Activated CD8-positive, alpha-beta T cell treated with anti-CD3 and anti-CD28 coated beads, Interleukin-2, amount 10 ng/mL, durations not matched to agents 7 days and 5 days (primary cell): ENCODE results near the gene CKS1B. TPM values are rescaled to one million over a fixed set of nuclear protein-coding genes. Genes with fewer than 3 reads are reported as not detected.

Source experiments
- ATAC-seq: fragments of 150-1000 bp; cut with Tn5 transposase; one replicate; pipeline ENCODE4 v1.10.0; 2021; ENCODE audit warnings: moderate library complexity
- CTCF ChIA-PET: fragments of 350-600 bp; sonication (Branson Sonifier 250); formaldehyde crosslinking; loops from one replicate; lab custom pipeline; 2021; ENCODE audit warnings: antibody characterized with exemption; lab: Charles Lee
- POLR2A ChIA-PET: fragments of 350-600 bp; sonication (Branson Sonifier 250); formaldehyde crosslinking; loops from one replicate; lab custom pipeline; 2021; ENCODE audit warnings: antibody characterized with exemption; lab: Charles Lee
- DNase-seq: peaks from one replicate; pipeline ENCODE4 v3.0.0-alpha.2; 2020
- H3K27ac Mint-ChIP-seq: one replicate; pipeline ENCODE4 v1.8.0; 2021; ENCODE audit warnings: mild to moderate bottlenecking, mixed read lengths
- H3K27me3 Mint-ChIP-seq: one replicate; pipeline ENCODE4 v1.8.0; 2021; ENCODE audit warnings: low read depth, mixed read lengths
- H3K36me3 Mint-ChIP-seq: one replicate; pipeline ENCODE4 v1.8.0; 2021; ENCODE audit warnings: low read depth, mixed read lengths
- H3K4me1 Mint-ChIP-seq: one replicate; pipeline ENCODE4 v1.8.0; 2021; ENCODE audit warnings: low read depth, mixed read lengths
- H3K4me3 Mint-ChIP-seq: one replicate; pipeline ENCODE4 v1.8.0; 2021; ENCODE audit warnings: mild to moderate bottlenecking, mixed read lengths
- H3K9me3 Mint-ChIP-seq: one replicate; pipeline ENCODE4 v1.8.0; 2022; ENCODE audit warnings: mixed read lengths; ENCODE audit not compliant: insufficient read depth
- total RNA-seq, 2 experiments: library from RNA; stranded (reverse); gene quantifications; one replicate each; pipeline ENCODE4 v1.2.3, GENCODE V29; 2021

CKS1B gene
- total RNA-seq, 2 experiments from 2014 or later, result 151 to 153 TPM

GRCh38 chr1:154998201-154998780 is 23.8 kb downstream of the CKS1B start:
- no peak for ATAC-seq
- H3K27ac Mint-ChIP-seq, result peak overlapping the region; percentile 57
- peaks cover 2% of the 10 kb centered on the region for H3K36me3 Mint-ChIP-seq
- peak overlapping the region; percentile 48 for H3K4me3 Mint-ChIP-seq
- no peak for DNase-seq
- H3K4me1 Mint-ChIP-seq, result peaks cover 38% of the 10 kb centered on the region
- H3K9me3 Mint-ChIP-seq, result no peaks in the 10 kb centered on the region
- ChIA-PET CTCF (interaction anchor here (0.7 to 7.9 kb wide), 21 partner anchors 14 to 518 kb away, joined by 3 to 139 read pairs (median 8); partner anchors contain the start of genes ADAM15, CKS1B, FLAD1 and PBXIP1), POLR2A (interaction anchor here (1.1 to 2.1 kb wide), 4 partner anchors 23 to 43 kb away, joined by 3 to 11 read pairs (median 4); partner anchors contain the start of gene PBXIP1)
- H3K27me3 Mint-ChIP-seq, result no peaks in the 10 kb centered on the region

DNA sequence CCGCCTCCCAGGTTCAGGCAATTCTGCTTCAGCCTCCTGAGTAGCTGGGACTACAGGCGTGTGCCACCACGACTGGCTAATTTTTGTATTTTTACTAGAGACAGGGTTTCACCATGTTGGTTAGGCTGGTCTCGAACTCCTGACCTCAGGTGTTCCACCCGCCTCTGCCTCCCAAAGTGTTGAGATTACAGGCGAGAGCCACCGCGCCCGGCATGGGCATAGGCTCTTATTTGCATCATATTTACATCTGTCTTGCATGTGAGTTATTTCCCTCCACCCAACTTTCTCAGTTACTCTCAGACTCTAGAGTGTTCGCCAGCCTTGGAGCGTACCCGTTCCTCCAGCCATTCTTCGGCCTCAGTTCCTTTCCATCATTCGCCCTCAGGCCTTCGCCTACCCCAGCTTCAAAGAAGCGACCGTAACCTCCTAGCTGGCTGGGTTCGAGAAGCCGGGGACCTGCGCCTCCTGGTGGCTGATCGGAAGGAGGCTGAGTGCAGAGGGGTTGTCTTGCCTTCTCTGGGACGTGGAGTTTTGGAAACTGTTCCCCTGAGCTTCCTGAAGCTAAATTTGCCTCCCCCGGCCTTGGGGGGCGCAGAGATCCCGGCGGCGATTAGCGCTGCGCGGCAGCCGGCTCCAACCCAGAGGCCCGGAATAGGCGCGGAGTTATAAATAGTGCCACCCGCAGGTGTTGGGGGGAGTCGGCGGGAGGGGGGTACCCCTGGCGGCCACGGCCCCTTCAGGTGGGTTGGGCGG is 24.5 kb downstream of the CKS1B start:
- H3K27me3 Mint-ChIP-seq, result no peaks in the 10 kb centered on the region
- no peaks in the 10 kb centered on the region for H3K9me3 Mint-ChIP-seq
- DNase-seq (peak; percentile 81), ATAC-seq (peak; percentile 15)
- H3K4me3 Mint-ChIP-seq, result peak overlapping the region; percentile 62
- CTCF ChIA-PET, result interaction anchor here (0.7 to 7.9 kb wide), 25 partner anchors 9 to 518 kb away, joined by 3 to 139 read pairs (median 5); partner anchors contain the start of genes ADAM15, CKS1B, FLAD1 and PBXIP1
- peak overlapping the region; percentile 77 for H3K27ac Mint-ChIP-seq
- H3K36me3 Mint-ChIP-seq, result peaks cover 2% of the 10 kb centered on the region
- H3K4me1 Mint-ChIP-seq, result peaks cover 42% of the 10 kb centered on the region
- POLR2A ChIA-PET, result interaction anchor here (0.5 to 2.1 kb wide), 9 partner anchors 16 to 405 kb away, joined by 3 to 11 read pairs (median 3); partner anchors contain the start of genes ADAM15, FLAD1, PBXIP1 and PYGO2

DNA sequence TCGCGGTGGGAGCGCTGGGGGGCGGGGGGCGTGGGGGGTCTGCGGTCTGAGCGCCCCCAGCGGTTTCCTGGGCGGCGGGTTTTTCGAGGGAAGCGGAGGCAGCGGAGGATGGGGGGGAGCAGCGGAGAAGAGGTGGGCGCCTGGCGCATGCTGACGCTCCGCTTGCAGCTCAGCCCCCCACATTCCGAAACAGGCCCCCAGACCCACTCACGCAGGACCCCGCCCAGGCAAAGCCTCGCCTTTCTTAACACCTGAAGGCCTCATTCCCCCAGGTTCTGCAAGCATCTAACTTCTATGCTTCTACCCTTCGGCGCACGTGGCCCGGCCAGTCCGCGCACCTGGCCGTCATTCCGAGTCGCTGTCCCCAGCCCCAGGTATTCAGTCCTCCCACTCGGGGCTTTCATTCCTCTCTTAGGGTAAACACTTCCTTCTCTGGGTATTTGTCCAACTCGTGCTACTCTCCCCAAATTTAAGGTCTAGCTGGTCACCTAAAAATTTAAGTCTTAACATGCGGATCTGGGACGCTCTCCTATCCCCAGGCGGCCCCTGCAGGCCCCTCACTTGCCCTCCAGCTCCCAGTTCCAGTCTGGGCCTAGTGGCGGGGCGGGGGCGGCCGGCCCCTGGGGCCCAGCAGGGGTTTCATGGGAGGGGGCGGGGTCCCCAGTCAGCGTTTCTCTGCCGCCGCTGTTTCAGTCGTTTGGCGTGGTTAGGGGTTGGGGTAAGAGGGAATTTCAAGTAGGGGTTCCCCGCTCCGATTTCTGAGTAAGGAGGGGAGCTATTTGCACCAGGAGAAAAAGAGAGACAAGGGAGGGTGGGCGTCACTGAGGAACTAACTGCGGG is 25.3 kb downstream of the CKS1B start:
- Mint-ChIP-seq H3K9me3 (no peaks in the 10 kb centered on the region), H3K4me1 (peaks cover 49% of the 10 kb centered on the region), H3K27me3 (no peaks in the 10 kb centered on the region), H3K27ac (peak overlapping the region; percentile 85), H3K4me3 (peak overlapping the region; percentile 86), H3K36me3 (peaks cover 4% of the 10 kb centered on the region)
- peak; percentile 61 for DNase-seq
- no peak for ATAC-seq
- CTCF ChIA-PET, result interaction anchor here (0.9 to 7.9 kb wide), 23 partner anchors 8 to 519 kb away, joined by 3 to 139 read pairs (median 8); partner anchors contain the start of genes ADAM15, CKS1B, FLAD1 and PBXIP1
- POLR2A ChIA-PET, result interaction anchor here (0.7 to 2.1 kb wide), 8 partner anchors 16 to 63 kb away, joined by 3 to 11 read pairs (median 4); partner anchors contain the start of genes ADAM15, FLAD1, PBXIP1 and PMVK

DNA sequence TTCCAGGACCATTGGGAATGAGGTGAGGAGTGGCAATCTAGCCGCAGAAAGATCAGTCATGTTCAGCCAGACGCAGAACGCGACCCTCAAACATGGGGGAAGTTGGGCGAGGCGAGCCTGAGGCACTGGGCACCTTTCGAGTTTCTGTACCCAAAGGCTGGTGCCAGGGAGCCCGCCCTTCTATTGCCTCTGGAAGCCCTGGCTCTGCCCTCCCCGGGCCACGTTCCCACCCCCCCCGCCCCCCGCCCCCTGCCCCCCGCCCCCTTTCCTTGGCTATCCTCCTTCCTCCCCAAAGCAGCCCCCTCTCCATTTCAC is 25.9 kb downstream of the CKS1B start:
- DNase-seq, result no peak
- H3K4me1 Mint-ChIP-seq, result peaks cover 50% of the 10 kb centered on the region
- no peak for ATAC-seq
- CTCF ChIA-PET, result interaction anchor here (0.9 to 7.9 kb wide), 16 partner anchors 12 to 332 kb away, joined by 3 to 139 read pairs (median 14); partner anchors contain the start of genes ADAM15, CKS1B, FLAD1 and PBXIP1
- POLR2A ChIA-PET, result interaction anchor here (0.7 to 2.1 kb wide), 4 partner anchors 23 to 64 kb away, joined by 3 to 11 read pairs (median 6); partner anchors contain the start of genes PBXIP1, PMVK and PYGO2
- H3K27ac Mint-ChIP-seq, result peak overlapping the region; percentile 85
- H3K4me3 Mint-ChIP-seq, result peak overlapping the region; percentile 86
- H3K9me3 Mint-ChIP-seq, result no peaks in the 10 kb centered on the region
- no peaks in the 10 kb centered on the region for H3K27me3 Mint-ChIP-seq
- H3K36me3 Mint-ChIP-seq, result peaks cover 4% of the 10 kb centered on the region

DNA sequence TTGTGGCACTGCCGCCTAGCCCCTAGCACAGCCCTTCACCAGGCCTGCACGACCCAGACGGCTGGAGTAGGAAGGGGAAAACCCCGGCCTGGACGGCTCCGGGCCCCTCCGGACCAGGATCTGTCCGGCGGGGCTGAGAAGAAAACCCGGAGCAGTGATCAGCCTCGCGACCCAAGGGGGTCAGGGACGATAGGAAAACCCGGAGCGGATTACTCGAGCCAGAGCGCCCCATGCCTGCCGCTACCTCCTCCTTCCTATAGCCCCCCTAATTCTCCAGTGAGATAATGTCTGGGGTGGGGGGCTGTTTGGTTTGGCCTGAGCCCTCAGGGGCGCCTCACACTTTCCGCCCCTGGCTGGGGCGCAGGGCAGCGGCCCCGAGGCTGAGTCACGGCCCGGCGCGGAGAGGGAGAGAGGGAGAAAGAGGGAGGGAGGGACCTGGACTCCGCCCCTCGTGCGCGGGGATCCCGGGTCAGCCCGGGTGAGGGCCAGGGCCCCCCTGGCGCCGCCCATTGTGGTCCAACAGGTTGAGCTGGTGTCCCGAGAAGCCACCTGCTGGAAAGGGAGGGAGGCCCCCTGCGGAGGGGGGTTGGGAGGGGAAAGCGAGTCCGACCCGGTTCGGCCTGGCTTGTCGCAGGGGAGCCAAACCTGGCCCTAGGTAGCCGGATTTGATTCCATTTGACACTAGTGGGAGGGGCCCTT is 26.4 kb downstream of the CKS1B start:
- Mint-ChIP-seq H3K4me1 (peaks cover 53% of the 10 kb centered on the region), H3K36me3 (peaks cover 4% of the 10 kb centered on the region), H3K9me3 (no peaks in the 10 kb centered on the region), H3K27ac (peak overlapping the region; percentile 79), H3K27me3 (no peaks in the 10 kb centered on the region), H3K4me3 (peak overlapping the region; percentile 86)
- ChIA-PET CTCF (interaction anchor here (0.9 to 7.9 kb wide), 15 partner anchors 12 to 1342 kb away, joined by 3 to 139 read pairs (median 13); partner anchors contain the start of genes ADAM15, FLAD1, PBXIP1 and PYGO2), POLR2A (interaction anchor here (0.7 to 2.1 kb wide), 4 partner anchors 10 to 64 kb away, joined by 4 to 11 read pairs (median 4); partner anchors contain the start of genes PBXIP1 and PMVK)
- peak; percentile 84 for DNase-seq
- peak; percentile 64 for ATAC-seq

DNA sequence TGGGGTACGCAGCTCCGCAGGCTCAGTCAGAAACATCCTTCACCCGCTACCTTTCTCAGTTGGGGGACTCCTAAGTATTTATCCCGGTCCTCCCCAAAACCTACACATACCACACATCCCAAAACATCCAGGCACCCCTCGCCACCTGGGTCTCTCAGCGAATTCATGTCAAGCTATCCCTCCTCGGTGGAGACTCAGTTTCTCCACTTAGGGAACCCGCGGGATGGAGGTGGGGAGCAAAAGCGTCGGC is 26.9 kb downstream of the CKS1B start:
- DNase-seq (no peak), ATAC-seq (no peak)
- Mint-ChIP-seq H3K4me3 (peak overlapping the region; percentile 86), H3K4me1 (peaks cover 57% of the 10 kb centered on the region), H3K27ac (peak overlapping the region; percentile 79), H3K36me3 (peaks cover 6% of the 10 kb centered on the region), H3K9me3 (no peaks in the 10 kb centered on the region), H3K27me3 (no peaks in the 10 kb centered on the region)
- ChIA-PET POLR2A (interaction anchor here (0.7 to 1.2 kb wide), 3 partner anchors 9 to 65 kb away, joined by 4 read pairs; partner anchors contain the start of genes PBXIP1 and PMVK), CTCF (interaction anchor here (0.9 to 7.9 kb wide), 8 partner anchors 11 to 1342 kb away, joined by 3 to 139 read pairs (median 18); partner anchors contain the start of genes FLAD1, PBXIP1 and PYGO2)

GRCh38 chr1:155001675-155002463 is 27.4 kb downstream of the CKS1B start:
- Mint-ChIP-seq H3K36me3 (peaks cover 7% of the 10 kb centered on the region), H3K27ac (peak overlapping the region; percentile 97), H3K9me3 (no peaks in the 10 kb centered on the region), H3K4me3 (peak overlapping the region; percentile 86), H3K4me1 (peaks cover 62% of the 10 kb centered on the region), H3K27me3 (no peaks in the 10 kb centered on the region)
- ChIA-PET CTCF (interaction anchor here (0.9 to 7.9 kb wide), 8 partner anchors 11 to 1343 kb away, joined by 3 to 139 read pairs (median 18); partner anchors contain the start of genes FLAD1, PBXIP1 and PYGO2), POLR2A (interaction anchor here (0.7 to 1.8 kb wide), 3 partner anchors 9 to 46 kb away, joined by 4 to 6 read pairs (median 4); partner anchors contain the start of genes FLAD1 and PBXIP1)
- ATAC-seq (peak; percentile 76), DNase-seq (peak; percentile 100)

- POLR2A ChIA-PET, result interaction anchor here (0.6 to 2.1 kb wide), 3 partner anchors 20 to 72 kb away, joined by 3 to 8 read pairs (median 6); partner anchors contain the start of genes CKS1B and FLAD1
- Mint-ChIP-seq H3K4me3 (peak within 1 kb of the TSS; percentile 93), H3K9me3 (no peaks in the 10 kb centered on the region), H3K27ac (peak within 1 kb of the TSS; percentile 97), H3K36me3 (peaks cover 7% of the 10 kb centered on the region), H3K4me1 (peaks cover 62% of the 10 kb centered on the region), H3K27me3 (no peaks in the 10 kb centered on the region)
- CTCF ChIA-PET, result interaction anchor here (4.2 to 7.9 kb wide), 3 partner anchors 15 to 59 kb away, joined by 18 to 139 read pairs (median 71); partner anchors contain the start of gene FLAD1
- DNase-seq (no peak), ATAC-seq (peak; percentile 0)
Observed at GRCh38 chr1:155002464-155003226, 28.2 kb downstream of the CKS1B start, which contains the start of gene ZBTB7B. Gene ZBTB7B, plus strand, starts transcription at chr1:155002802. Its CDS starts 11,859 bp downstream, at chr1:155014661.

GRCh38 chr1:155003227-155003765 is 28.8 kb downstream of the CKS1B start:
- Mint-ChIP-seq H3K27ac (peak overlapping the region; percentile 87), H3K36me3 (peaks cover 7% of the 10 kb centered on the region), H3K4me3 (peak overlapping the region; percentile 93), H3K4me1 (peaks cover 61% of the 10 kb centered on the region), H3K9me3 (no peaks in the 10 kb centered on the region), H3K27me3 (no peaks in the 10 kb centered on the region)
- ChIA-PET POLR2A (interaction anchor here (0.6 to 2.1 kb wide), 3 partner anchors 20 to 72 kb away, joined by 3 to 8 read pairs (median 6); partner anchors contain the start of genes CKS1B and FLAD1), CTCF (interaction anchor here (1.0 to 7.9 kb wide), 3 partner anchors 14 to 27 kb away, joined by 3 to 139 read pairs (median 9); partner anchors contain the start of gene FLAD1)
- ATAC-seq, result no peak
- no peak for DNase-seq
